Left ventricle myocardium inferior (tissue), 1 donor: ENCODE measurements around the gene BTBD9. TPM values are rescaled to one million over a fixed set of nuclear protein-coding genes. Genes with fewer than 3 reads are reported as not detected.

Source experiments
- DNase-seq: peaks from one replicate; pipeline ENCODE4 v3.0.0-alpha.2; 2020
- H3K27ac ChIP-seq: fragments of 200-600 bp; replicated peaks from 2 replicates; pipeline ENCODE4 v1.8.0; 2021
- H3K27me3 ChIP-seq: fragments of 200-600 bp; 2 replicates; pipeline ENCODE4 v1.8.0; 2021; ENCODE audit warnings: low read depth
- H3K36me3 ChIP-seq: fragments of 200-600 bp; 2 replicates; pipeline ENCODE4 v1.8.0; 2021
- H3K4me1 ChIP-seq: fragments of 200-600 bp; 2 replicates; pipeline ENCODE4 v1.8.0; 2021
- H3K4me3 ChIP-seq: fragments of 200-600 bp; 2 replicates; pipeline ENCODE4 v1.8.0; 2021; ENCODE audit warnings: mild to moderate bottlenecking, moderate library complexity
- H3K9me3 ChIP-seq: fragments of 200-600 bp; replicated peaks from 2 replicates; pipeline ENCODE4 v1.8.0; 2021
- intact Hi-C: fragments of 100-400 bp; cut with micrococcal nuclease; formaldehyde crosslinking; loops from one replicate; pipeline ENCODE4 v1.11.0; 2022
- total RNA-seq: library from RNA; stranded (reverse); fragmentation: NEBNext Ultra II Directional; extraction: Animal tissue kit (Norgen Biotek cat#: 25700); gene quantifications from one replicate; pipeline ENCODE4 v1.2.1, GENCODE V29; 2021
- TF ChIP-seq, protein P1 (sequence below): fragments of 200-600 bp; IDR thresholded peaks from 2 replicates; pipeline ENCODE4 v1.8.0; 2021; ENCODE audit warnings: antibody characterized with exemption, mild to moderate bottlenecking, borderline replicate concordance
- donor health status: DM: no; HTN: yes; CAD: no; lungs with severe emphysema.

BTBD9 gene
- total RNA-seq, 1 donor from 2014 or later, result 16.5 TPM

DNA sequence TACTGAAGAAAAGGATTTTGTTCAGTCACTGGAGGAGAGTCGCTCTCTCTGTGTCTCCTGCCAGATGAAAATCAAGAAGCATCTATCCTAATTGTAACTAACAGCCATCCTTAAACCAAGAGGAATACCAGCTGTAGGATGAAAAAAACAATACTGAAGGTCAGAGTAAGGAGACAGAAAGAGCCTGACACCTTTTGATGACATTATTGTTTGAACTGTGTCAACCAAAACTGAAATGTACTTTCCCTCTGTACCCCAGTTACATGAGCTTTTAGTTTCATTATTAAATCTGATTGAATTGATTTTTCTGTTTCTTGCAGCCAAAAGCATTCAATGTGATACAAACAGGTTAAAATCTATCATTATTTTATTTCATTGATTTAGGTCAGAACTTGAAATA, 17.2 kb upstream of the BTBD9 start:
- intact Hi-C loops, result no loop called here
- H3K27me3 ChIP-seq, result no peaks in the 10 kb centered on the region
- H3K4me1 ChIP-seq, result peaks cover 7% of the 10 kb centered on the region
- H3K4me3 ChIP-seq, result no peak overlapping the region
- H3K9me3 ChIP-seq, result no peaks in the 10 kb centered on the region
- no peak overlapping the region for H3K27ac ChIP-seq
- peaks cover 17% of the 10 kb centered on the region for H3K36me3 ChIP-seq
- no peak for DNase-seq
- TF ChIP-seq, protein P1, sequence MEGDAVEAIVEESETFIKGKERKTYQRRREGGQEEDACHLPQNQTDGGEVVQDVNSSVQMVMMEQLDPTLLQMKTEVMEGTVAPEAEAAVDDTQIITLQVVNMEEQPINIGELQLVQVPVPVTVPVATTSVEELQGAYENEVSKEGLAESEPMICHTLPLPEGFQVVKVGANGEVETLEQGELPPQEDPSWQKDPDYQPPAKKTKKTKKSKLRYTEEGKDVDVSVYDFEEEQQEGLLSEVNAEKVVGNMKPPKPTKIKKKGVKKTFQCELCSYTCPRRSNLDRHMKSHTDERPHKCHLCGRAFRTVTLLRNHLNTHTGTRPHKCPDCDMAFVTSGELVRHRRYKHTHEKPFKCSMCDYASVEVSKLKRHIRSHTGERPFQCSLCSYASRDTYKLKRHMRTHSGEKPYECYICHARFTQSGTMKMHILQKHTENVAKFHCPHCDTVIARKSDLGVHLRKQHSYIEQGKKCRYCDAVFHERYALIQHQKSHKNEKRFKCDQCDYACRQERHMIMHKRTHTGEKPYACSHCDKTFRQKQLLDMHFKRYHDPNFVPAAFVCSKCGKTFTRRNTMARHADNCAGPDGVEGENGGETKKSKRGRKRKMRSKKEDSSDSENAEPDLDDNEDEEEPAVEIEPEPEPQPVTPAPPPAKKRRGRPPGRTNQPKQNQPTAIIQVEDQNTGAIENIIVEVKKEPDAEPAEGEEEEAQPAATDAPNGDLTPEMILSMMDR, result no peak

DNA sequence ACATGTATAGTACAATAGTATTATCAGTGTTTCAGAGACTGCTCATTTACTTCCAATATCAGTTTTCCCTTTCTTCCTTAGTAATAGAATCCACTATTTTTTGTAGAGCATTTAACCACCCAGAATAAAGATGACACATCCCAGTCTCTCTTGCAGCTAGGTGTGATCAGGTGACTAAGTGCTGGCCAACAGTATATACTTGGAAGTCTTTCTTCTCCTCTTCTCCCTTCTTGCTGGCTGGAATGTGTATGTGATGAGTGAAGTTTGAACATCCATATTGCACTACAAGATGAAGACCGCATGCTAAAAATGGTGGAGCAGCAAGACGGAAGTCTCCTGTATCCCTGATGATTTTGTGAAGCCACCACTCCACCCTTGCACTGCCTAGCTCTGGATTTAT, 14.5 kb upstream of the BTBD9 start:
- no peak overlapping the region for H3K4me3 ChIP-seq
- H3K27me3 ChIP-seq, result no peaks in the 10 kb centered on the region
- intact Hi-C loops, result no loop called here
- H3K9me3 ChIP-seq, result no peaks in the 10 kb centered on the region
- H3K36me3 ChIP-seq, result peaks cover 16% of the 10 kb centered on the region
- H3K27ac ChIP-seq, result no peak overlapping the region
- H3K4me1 ChIP-seq, result peaks cover 16% of the 10 kb centered on the region
- no peak for DNase-seq
- TF ChIP-seq, protein P1, result no peak

DNA sequence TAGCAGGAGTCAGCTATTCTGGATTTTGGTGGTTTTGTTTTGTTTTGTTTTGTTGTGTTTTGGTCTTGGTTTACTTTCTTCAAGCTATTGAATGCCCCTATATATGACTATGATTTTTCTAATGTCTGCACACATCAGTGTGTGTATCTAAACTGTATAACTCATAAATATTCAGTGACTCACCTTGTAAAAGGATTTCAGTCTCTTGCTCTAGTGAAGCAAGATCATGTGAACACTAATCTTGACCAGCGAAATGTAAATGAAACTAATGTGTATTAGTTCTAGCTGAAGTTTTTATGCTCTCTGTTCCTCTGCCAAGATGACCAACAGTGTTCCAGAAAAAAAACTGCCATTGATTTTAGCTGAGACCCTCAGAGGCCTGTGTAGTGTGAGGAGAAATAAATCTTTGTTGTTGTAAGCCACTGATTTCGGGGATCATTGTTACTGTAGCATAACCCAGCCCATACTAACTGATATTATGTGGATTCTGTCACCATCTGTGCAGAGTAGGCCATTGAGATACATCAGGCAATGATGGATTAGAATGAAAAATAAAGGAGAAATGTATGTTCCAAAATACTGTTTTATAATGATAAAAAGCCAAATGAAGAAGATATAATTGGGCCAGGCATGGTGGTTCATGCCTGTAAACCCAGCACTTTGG, 11.5 kb upstream of the BTBD9 start:
- Histone ChIP-seq H3K27ac (no peak overlapping the region), H3K9me3 (no peaks in the 10 kb centered on the region), H3K4me1 (peaks cover 17% of the 10 kb centered on the region), H3K36me3 (no peaks in the 10 kb centered on the region), H3K4me3 (no peak overlapping the region), H3K27me3 (no peaks in the 10 kb centered on the region)
- TF ChIP-seq, protein P1, result no peak
- DNase-seq, result no peak
- intact Hi-C loops, result no loop called here

DNA sequence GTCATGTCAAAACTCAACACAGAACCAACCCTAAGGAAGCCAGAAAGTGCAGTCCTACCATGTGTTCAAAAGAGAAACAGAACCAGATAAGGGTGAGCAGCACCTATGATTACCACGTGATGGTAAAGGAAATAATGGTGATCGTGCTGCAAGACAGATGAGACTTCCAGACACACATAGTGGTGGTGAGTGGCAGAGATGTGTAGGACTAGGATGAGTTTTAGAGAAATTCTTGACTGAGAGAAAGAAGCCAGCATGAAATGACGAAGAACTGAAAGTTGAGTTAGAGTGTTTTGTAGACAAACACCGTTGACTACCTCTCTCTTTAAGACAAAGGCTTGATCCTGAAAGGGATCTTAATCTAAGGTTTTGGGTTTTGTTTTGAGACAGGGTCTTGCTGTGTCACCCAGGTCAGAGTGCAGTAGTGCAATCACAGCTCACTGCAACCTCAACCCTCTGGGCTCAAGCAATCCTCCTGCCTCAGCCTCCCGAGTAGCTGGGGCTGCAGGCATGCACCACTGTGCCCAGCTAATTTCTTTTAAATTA, 10.6 kb upstream of the BTBD9 start:
- Histone ChIP-seq H3K9me3 (no peaks in the 10 kb centered on the region), H3K4me3 (no peak overlapping the region), H3K27me3 (no peaks in the 10 kb centered on the region), H3K27ac (no peak overlapping the region), H3K4me1 (peaks cover 22% of the 10 kb centered on the region), H3K36me3 (no peaks in the 10 kb centered on the region)
- no peak for DNase-seq
- TF ChIP-seq, protein P1, result no peak
- intact Hi-C loops, result no loop called here

DNA sequence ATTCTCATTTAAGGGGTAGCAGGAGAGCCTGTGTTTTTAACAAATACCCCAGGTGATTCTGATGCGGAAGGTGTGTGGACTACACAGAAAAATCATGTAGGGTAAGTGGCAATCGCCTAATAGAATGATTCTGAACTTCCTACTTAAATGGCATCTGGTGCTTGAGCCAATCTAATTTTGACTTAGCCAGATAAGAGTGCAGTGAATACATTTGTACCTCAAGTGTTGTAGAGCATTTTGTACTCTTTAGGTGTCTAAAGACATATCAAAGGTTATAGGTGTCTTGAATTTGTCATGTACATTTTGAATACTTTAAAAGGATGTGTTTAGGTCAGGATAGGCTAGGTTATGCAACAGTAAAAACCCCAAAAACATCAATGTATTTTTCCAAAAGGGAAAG, 10.0 kb upstream of the BTBD9 start:
- Histone ChIP-seq H3K4me1 (peaks cover 28% of the 10 kb centered on the region), H3K36me3 (no peaks in the 10 kb centered on the region), H3K27me3 (no peaks in the 10 kb centered on the region), H3K27ac (no peak overlapping the region), H3K4me3 (no peak overlapping the region), H3K9me3 (no peaks in the 10 kb centered on the region)
- DNase-seq, result no peak
- intact Hi-C loops, result no loop called here
- TF ChIP-seq, protein P1, result no peak
